Mesothelial cell of epicardium (in vitro differentiated cells): Measurements from ENCODE around the gene TECPR2. TPM values are rescaled to one million over a fixed set of nuclear protein-coding genes. Genes with fewer than 3 reads are reported as not detected.

ENCODE experiments used
- DNase-seq, 2 experiments: peaks; one replicate each; pipeline ENCODE4 v3.0.0; 2021; ENCODE audit warnings: low spot score in 2 of 2; ENCODE audit not compliant: unreplicated experiment in 2 of 2
- H3K27ac Mint-ChIP-seq: 2 replicates; pipeline ENCODE4 v1.8.0; 2021; ENCODE audit warnings: mixed read lengths
- H3K27me3 Mint-ChIP-seq: 2 replicates; pipeline ENCODE4 v1.8.0; 2021; ENCODE audit warnings: low read depth, mixed read lengths
- H3K36me3 Mint-ChIP-seq: 2 replicates; pipeline ENCODE4 v1.8.0; 2021; ENCODE audit warnings: mixed read lengths
- H3K4me1 Mint-ChIP-seq: 2 replicates; pipeline ENCODE4 v1.8.0; 2021; ENCODE audit warnings: mixed read lengths
- H3K4me3 Mint-ChIP-seq: 2 replicates; pipeline ENCODE4 v1.8.0; 2021; ENCODE audit warnings: mild to moderate bottlenecking, moderate library complexity, mixed read lengths
- H3K9me3 Mint-ChIP-seq: 2 replicates; pipeline ENCODE4 v1.8.0; 2021; ENCODE audit warnings: mixed read lengths
- total RNA-seq: library from RNA; stranded (reverse); gene quantifications from 3 replicates; pipeline ENCODE4 v1.2.1, GENCODE V29; 2021
- TF ChIP-seq, protein P1 (sequence below): fragments of 200-600 bp; sonication (generic); IDR thresholded peaks from one replicate; pipeline ENCODE4 v1.5.0; 2021; ENCODE audit warnings: antibody characterized with exemption; ENCODE audit not compliant: unreplicated experiment

Gene TECPR2, protein sequence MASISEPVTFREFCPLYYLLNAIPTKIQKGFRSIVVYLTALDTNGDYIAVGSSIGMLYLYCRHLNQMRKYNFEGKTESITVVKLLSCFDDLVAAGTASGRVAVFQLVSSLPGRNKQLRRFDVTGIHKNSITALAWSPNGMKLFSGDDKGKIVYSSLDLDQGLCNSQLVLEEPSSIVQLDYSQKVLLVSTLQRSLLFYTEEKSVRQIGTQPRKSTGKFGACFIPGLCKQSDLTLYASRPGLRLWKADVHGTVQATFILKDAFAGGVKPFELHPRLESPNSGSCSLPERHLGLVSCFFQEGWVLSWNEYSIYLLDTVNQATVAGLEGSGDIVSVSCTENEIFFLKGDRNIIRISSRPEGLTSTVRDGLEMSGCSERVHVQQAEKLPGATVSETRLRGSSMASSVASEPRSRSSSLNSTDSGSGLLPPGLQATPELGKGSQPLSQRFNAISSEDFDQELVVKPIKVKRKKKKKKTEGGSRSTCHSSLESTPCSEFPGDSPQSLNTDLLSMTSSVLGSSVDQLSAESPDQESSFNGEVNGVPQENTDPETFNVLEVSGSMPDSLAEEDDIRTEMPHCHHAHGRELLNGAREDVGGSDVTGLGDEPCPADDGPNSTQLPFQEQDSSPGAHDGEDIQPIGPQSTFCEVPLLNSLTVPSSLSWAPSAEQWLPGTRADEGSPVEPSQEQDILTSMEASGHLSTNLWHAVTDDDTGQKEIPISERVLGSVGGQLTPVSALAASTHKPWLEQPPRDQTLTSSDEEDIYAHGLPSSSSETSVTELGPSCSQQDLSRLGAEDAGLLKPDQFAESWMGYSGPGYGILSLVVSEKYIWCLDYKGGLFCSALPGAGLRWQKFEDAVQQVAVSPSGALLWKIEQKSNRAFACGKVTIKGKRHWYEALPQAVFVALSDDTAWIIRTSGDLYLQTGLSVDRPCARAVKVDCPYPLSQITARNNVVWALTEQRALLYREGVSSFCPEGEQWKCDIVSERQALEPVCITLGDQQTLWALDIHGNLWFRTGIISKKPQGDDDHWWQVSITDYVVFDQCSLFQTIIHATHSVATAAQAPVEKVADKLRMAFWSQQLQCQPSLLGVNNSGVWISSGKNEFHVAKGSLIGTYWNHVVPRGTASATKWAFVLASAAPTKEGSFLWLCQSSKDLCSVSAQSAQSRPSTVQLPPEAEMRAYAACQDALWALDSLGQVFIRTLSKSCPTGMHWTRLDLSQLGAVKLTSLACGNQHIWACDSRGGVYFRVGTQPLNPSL (N-terminal part only)
- 29.8 to 35.0 TPM (median 30.0 TPM) in 3 replicates for total RNA-seq

DNA sequence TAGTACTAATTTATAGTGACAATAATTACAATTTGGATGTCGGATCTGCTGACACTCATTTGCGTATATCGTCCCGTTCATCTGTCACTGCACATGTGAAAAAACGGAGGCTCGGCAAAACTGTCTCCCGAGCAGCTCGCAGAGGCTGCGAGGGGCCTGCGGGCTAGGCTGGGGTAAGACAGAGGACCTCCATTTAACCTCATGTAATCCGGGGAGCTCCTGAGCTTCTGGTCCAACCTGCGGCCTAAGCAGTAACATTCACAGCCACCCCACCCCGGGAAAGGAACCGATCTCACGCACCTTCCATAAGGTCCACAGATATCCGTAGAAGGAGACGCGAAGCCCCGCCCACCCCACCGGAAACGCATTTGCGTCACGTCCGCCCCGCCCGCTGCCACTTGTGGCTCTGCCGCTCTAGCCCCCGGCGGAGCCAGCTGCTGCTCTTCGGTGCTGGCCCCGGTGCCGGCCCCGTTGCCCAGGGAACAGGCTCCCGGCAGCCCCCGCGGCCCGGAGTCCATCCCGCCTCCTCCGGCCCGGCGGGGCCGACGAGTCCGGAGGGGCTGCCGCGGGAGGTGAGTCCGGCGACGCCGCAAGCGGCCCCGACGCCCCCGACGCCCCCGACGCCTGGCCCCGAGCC lies at the start of gene TECPR2, which contains the start of gene CINP:
Gene TECPR2 (plus strand): TSS at position 397 of the 637 bp plus-strand sequence. CDS start 13,781 bp downstream, outside the sequence.
Gene CINP (minus strand): TSS at position 346 of the 637 bp plus-strand sequence. CDS start 39 bp downstream, at position 307.
- peaks cover 5% of the 10 kb centered on the region for H3K36me3 Mint-ChIP-seq
- no peaks in the 10 kb centered on the region for H3K9me3 Mint-ChIP-seq
- peak within 1 kb of the TSS; percentile 98 for H3K27ac Mint-ChIP-seq
- TF ChIP-seq, protein P1, sequence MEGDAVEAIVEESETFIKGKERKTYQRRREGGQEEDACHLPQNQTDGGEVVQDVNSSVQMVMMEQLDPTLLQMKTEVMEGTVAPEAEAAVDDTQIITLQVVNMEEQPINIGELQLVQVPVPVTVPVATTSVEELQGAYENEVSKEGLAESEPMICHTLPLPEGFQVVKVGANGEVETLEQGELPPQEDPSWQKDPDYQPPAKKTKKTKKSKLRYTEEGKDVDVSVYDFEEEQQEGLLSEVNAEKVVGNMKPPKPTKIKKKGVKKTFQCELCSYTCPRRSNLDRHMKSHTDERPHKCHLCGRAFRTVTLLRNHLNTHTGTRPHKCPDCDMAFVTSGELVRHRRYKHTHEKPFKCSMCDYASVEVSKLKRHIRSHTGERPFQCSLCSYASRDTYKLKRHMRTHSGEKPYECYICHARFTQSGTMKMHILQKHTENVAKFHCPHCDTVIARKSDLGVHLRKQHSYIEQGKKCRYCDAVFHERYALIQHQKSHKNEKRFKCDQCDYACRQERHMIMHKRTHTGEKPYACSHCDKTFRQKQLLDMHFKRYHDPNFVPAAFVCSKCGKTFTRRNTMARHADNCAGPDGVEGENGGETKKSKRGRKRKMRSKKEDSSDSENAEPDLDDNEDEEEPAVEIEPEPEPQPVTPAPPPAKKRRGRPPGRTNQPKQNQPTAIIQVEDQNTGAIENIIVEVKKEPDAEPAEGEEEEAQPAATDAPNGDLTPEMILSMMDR = no peak
- peak within 1 kb of the TSS; percentile 93 for H3K4me3 Mint-ChIP-seq
- no peaks in the 10 kb centered on the region for H3K27me3 Mint-ChIP-seq
- peaks cover 12% of the 10 kb centered on the region for H3K4me1 Mint-ChIP-seq
- peak; percentile 95 to 96 for DNase-seq

DNA sequence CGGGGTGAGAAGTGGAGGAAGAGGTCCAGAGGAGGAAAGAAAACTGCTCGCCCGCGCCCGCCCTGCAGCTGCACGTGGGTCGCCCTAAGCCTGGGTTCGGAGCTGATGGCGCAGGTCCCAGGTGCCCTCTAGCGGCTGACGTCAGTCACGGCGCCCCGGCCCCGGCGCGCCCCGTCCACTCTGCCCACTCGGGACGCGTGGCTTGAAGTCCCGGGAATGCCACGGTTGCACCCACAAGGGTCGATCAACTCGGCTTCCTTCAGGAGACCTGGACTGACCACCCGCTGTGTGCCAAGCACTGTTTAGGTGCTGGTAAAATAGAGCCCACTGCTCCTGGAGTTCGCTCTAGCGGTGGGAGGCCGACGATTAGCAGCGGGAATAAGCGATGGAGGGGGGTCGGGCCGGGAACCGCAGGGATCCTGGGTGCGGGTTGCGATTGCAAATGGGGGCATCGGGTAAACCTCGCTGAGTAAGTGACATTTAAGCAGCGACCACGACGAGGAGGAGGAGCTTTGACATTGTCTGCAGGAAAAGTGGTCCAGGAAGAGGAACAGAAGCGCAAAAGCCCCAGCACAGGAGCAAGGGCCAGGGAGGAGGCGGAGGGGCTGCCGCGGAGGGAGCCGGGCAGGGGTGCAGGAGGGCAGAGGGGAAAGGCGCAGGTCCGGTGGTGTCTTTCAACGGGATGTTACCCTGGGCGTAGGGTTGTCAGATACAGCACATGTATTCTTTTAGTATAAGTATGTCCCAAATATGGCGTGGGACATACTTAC lies 48.3 kb upstream of the TECPR2 start:
- H3K4me1 Mint-ChIP-seq = peaks cover 38% of the 10 kb centered on the region
- TF ChIP-seq, protein P1 = peak; percentile 96
- H3K27me3 Mint-ChIP-seq = no peaks in the 10 kb centered on the region
- H3K36me3 Mint-ChIP-seq = no peaks in the 10 kb centered on the region
- H3K27ac Mint-ChIP-seq = peak overlapping the region; percentile 65
- no peaks in the 10 kb centered on the region for H3K9me3 Mint-ChIP-seq
- H3K4me3 Mint-ChIP-seq = peak overlapping the region; percentile 79
- peak; percentile 74 to 88 for DNase-seq

DNA sequence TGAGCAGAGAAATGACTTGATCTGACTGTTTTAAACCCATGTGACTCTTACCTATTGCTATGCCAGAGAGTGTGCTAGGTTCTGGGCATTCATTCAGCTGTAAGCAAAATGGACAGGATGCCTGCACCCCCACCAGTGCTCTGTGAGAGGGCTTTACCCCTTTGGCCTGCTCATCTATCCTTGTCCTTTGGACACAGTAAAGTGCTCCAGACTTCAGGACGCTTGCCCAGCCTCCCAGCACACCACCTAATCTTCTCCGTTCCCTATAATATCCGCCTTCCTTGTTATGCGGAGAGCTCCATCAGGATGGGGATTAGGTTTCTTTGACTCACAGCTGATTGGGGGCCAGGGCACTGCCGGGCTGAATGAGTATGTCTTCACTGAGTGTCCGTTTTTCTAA lies 47.6 kb upstream of the TECPR2 start:
- Mint-ChIP-seq H3K27me3 (no peaks in the 10 kb centered on the region), H3K4me3 (peak overlapping the region; percentile 79), H3K4me1 (peaks cover 39% of the 10 kb centered on the region), H3K27ac (no peak overlapping the region), H3K9me3 (no peaks in the 10 kb centered on the region), H3K36me3 (no peaks in the 10 kb centered on the region)
- TF ChIP-seq, protein P1 = no peak
- DNase-seq = no peak

DNA sequence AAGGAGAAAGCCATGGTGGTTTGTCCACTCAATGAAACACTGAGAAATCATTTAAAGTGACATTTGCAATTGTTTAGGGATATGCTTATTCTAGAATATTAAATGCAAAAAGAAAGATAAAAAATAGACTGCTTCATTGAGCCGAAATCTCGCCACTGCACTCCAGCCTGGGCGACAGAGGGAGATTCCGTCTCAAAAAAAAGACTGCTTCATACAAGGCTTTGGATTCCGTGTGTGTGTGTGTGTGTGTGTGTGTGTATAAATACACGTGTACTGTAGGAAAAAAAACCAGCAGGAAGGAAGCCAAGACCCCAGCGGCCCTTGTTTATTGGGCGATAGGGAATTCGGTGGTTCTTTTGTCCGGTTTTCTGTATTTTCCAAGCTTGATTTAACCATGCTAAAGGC lies 46.4 kb upstream of the TECPR2 start:
- H3K4me1 Mint-ChIP-seq = peaks cover 43% of the 10 kb centered on the region
- H3K9me3 Mint-ChIP-seq = no peaks in the 10 kb centered on the region
- peak; percentile 36 to 55 for DNase-seq

More for the DNA sequence above, 46.4 kb upstream of the TECPR2 start:
- H3K27ac Mint-ChIP-seq = peak overlapping the region; percentile 99
- TF ChIP-seq, protein P1 = no peak
- H3K4me3 Mint-ChIP-seq = peak overlapping the region; percentile 94
- no peaks in the 10 kb centered on the region for H3K36me3 Mint-ChIP-seq
- H3K27me3 Mint-ChIP-seq = no peaks in the 10 kb centered on the region
